ENCODE results near the gene SFTPA1. TPM values are rescaled to one million over a fixed set of nuclear protein-coding genes. Genes with fewer than 3 reads are reported as not detected.
"Not testable (repeated sequence)": the region's sequence is repeated elsewhere in the genome, so short reads cannot be mapped to it uniquely, and the experiment has no call there.

SFTPA1 gene
- total RNA-seq, 2 donors from 2014 or later: 0.11 TPM; not detected in 1

DNA sequence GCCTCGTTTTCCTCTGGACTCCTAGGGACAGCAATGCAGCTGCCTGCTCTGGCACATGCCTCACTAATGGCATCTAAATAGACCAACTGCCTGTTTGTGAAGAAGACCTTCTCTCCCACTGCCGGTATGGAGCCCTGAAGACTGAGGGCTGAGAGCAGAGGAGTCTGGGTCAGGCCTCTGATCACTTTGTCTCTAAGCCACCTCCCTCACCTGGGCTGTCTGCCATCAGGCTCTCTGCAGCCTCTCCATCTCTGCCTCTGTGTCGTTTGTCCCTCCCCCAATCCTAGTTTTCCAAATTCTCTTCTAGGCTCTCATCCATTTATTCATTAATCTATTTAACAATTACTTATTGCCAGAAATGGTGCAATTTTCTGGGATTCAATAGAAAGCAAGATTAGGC lies 15.2 kb upstream of the SFTPA1 start:
- Mint-ChIP-seq H3K27ac (no peak overlapping the region), H3K9me3 (peaks cover 9% of the 10 kb centered on the region), H3K4me1 (no peaks in the 10 kb centered on the region), H3K36me3 (ENCODE audit: low read depth) (no peaks in the 10 kb centered on the region), H3K27me3 (peaks cover 7% of the 10 kb centered on the region), H3K4me3 (no peak overlapping the region)
- no peak for ATAC-seq (replicated peaks)

DNA sequence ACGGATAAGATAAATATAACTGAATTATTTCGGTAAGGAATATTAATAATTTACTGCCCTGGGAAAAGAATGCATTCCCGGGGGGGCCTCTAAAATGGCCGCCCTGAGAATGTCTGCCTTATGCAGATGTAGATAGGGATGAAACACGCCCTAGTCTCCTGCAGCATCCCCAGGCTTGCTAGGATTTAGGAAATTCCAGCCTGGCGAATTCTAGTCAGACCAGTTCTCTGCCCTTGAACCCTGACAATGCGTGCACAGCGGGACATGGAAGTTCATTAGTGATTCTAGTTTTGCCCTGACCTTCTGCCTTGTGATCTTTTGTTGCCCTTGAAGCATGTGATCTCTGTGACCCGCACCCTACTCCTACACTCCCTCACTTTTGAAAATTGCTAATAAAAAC lies 11.1 kb upstream of the SFTPA1 start:
- H3K27me3 Mint-ChIP-seq; H3K36me3 Mint-ChIP-seq (ENCODE audit: low read depth); ATAC-seq (replicated peaks); H3K27ac Mint-ChIP-seq; H3K4me1 Mint-ChIP-seq; H3K4me3 Mint-ChIP-seq; H3K9me3 Mint-ChIP-seq: not testable (repeated sequence)

DNA sequence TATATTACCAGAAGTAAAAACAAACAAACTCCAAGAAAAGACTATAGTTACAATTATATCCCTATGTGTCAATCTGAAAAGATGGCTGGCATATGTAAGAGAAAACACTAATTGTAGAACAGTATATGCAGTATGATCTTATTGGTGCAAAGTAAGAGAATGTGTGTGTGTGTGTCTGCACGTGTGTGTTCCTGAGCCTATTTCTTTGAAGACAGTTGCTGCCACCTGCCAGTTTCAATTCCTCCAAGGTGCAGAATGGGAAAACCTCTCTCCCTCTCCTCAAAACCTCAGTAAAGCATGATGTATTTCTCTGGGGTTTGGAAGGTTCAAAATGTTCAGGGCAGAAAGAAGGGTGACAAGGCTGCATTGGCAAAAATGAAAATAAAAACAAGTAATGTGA lies 8.8 kb upstream of the SFTPA1 start:
- no peak overlapping the region for H3K4me3 Mint-ChIP-seq
- H3K4me1 Mint-ChIP-seq: no peaks in the 10 kb centered on the region
- no peak for ATAC-seq (replicated peaks)
- no peaks in the 10 kb centered on the region for H3K36me3 Mint-ChIP-seq (ENCODE audit: low read depth)
- peaks cover 9% of the 10 kb centered on the region for H3K9me3 Mint-ChIP-seq
- H3K27me3 Mint-ChIP-seq: no peaks in the 10 kb centered on the region
- H3K27ac Mint-ChIP-seq: no peak overlapping the region

DNA sequence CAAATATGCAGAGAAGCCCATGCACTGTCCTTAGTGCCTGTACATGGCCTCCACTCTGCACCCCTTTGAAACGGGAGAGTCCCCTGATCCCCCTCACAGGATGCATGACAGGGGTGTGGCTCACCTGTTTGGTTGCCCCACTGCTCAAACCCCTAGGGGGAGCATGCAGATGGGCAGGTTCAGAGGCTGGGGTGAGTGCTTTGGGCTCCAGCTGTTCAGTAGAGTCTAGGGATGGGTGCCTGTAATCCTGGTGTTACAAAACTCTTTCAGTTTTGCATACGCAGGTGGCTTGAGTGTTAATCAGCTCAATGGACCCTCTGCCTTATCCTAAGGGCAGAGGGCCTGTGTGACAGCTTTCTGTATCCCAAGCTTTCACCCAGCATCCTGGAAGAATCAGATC lies 7.8 kb upstream of the SFTPA1 start:
- ATAC-seq (replicated peaks): no peak
- H3K27ac Mint-ChIP-seq: no peak overlapping the region
- H3K36me3 Mint-ChIP-seq (ENCODE audit: low read depth): no peaks in the 10 kb centered on the region
- no peaks in the 10 kb centered on the region for H3K4me1 Mint-ChIP-seq
- H3K4me3 Mint-ChIP-seq: no peak overlapping the region
- no peaks in the 10 kb centered on the region for H3K9me3 Mint-ChIP-seq
- H3K27me3 Mint-ChIP-seq: no peaks in the 10 kb centered on the region

DNA sequence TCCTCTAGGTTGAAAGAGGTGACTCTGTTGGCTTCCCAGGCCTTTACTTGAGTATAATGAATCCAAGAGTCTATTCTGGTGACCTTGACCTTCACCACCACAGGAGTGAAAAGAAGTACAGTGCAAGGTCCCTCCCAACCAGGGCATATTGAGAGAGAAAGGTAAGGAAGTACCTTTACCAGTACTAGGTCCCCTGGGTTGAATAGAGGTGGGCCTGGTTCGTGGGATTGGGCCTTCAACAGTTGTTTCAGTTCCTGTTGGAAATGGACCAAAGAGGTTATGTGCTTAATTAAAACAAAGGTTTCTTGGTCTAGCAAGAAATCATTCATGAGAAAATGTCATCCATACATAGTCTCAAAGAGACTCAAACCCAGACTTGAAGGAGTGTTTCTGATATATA lies 6.4 kb upstream of the SFTPA1 start:
- no peaks in the 10 kb centered on the region for H3K27me3 Mint-ChIP-seq
- H3K4me1 Mint-ChIP-seq: no peaks in the 10 kb centered on the region
- no peaks in the 10 kb centered on the region for H3K36me3 Mint-ChIP-seq (ENCODE audit: low read depth)
- no peak overlapping the region for H3K27ac Mint-ChIP-seq
- no peak overlapping the region for H3K4me3 Mint-ChIP-seq
- no peaks in the 10 kb centered on the region for H3K9me3 Mint-ChIP-seq
- ATAC-seq (replicated peaks): no peak

DNA sequence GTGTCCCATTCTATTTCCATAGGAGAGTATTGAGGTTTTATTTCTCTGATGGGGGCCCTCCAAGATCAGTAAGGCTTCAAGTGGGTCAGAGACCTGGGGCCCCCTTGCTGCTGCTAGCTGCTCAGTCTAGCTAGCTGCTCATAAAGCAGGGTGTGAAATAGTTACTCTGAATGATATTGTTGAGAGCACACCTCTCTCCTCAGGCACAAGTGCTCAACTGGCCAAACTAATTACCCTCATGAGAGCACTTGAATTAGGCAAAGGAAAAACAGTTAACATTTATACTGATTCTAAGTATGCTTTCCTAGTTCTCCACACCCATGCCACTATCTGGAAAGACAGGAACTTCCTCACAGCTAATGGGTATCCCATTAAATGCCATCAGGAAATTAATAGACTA lies 5.4 kb upstream of the SFTPA1 start:
- Mint-ChIP-seq H3K9me3 (no peaks in the 10 kb centered on the region), H3K4me1 (peaks cover 3% of the 10 kb centered on the region)

DNA sequence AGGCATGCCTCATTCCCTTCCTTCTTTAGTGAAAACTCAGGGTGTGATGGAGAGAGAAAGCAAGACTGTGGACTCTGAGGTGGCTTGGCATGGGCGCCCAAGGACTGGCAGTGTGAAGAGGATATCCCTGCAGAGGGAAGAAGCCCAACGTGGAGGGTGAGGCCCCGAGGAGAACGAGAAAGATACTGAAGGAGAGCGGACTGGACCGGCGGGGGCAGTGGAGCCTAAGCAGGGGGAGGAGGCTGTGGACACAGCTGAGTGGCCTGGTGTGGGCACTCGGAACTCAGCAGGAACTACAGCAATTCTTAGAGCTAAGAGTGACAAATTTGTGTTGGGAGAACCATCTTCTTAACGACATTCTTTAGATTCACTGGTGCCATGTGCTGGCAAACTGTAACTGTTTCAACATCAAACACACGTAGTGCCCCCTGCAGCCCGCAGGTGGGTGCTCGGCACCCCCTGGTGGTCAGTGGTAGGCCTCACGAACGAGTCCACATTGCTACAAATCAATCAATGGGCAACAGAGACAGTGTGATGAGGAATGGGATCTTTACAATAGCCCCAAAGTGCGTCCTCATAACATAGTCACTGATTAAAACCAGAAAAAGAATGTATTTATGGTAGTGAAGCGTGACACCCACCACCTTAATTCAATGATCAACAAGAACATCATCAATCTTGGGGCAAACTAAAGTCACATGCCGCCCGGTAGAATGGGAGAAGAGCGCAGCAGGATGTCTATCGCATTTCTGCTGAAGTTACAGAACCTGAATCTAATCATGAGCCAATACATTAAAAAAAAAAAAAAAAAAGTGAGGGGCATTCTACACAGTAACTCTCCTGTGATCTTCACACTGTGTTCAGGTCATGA lies 2.0 kb upstream of the SFTPA1 start:
- Mint-ChIP-seq H3K27me3 (no peaks in the 10 kb centered on the region), H3K9me3 (no peaks in the 10 kb centered on the region), H3K27ac (no peak overlapping the region), H3K4me1 (peaks cover 3% of the 10 kb centered on the region), H3K36me3 (ENCODE audit: low read depth) (no peaks in the 10 kb centered on the region), H3K4me3 (no peak overlapping the region)
- ATAC-seq (replicated peaks): peak; percentile 57

More for the DNA sequence above, 5.4 kb upstream of the SFTPA1 start:
- H3K36me3 Mint-ChIP-seq (ENCODE audit: low read depth): no peaks in the 10 kb centered on the region
- no peak overlapping the region for H3K4me3 Mint-ChIP-seq
- no peaks in the 10 kb centered on the region for H3K27me3 Mint-ChIP-seq
- no peak for ATAC-seq (replicated peaks)
- no peak overlapping the region for H3K27ac Mint-ChIP-seq

DNA sequence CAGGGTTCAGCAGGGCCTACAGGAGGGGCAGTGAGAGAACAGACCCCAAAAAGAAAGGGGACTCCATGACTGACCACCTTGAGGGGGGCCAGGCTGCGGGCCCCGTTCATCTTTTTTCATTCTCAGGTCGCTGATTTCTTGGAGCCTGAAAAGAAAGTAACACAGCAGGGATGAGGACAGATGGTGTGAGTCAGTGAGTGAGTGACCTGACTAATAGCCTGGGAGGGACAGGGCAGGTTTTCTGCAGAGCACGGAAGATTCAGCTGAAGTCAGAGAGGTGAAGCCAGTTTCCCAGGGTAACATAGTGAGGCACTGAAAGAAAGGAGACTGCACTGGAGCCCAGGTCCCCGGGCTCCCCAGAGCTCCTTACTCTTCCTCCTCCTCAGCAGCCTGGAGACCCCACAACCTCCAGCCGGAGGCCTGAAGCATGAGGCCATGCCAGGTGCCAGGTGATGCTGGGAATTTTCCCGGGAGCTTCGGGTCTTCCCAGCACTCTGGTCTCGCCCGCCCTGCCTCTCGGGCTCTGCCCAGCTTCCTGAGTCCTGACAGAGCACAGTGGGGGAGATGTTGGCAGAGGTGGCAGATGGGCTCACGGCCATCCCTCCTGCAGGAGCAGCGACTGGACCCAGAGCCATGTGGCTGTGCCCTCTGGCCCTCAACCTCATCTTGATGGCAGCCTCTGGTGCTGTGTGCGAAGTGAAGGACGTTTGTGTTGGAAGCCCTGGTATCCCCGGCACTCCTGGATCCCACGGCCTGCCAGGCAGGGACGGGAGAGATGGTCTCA lies 646 bp downstream of the SFTPA1 start:
- not testable (repeated sequence) for H3K27ac Mint-ChIP-seq; H3K4me1 Mint-ChIP-seq; H3K36me3 Mint-ChIP-seq (ENCODE audit: low read depth); H3K27me3 Mint-ChIP-seq; H3K4me3 Mint-ChIP-seq; H3K9me3 Mint-ChIP-seq; ATAC-seq (replicated peaks)

DNA sequence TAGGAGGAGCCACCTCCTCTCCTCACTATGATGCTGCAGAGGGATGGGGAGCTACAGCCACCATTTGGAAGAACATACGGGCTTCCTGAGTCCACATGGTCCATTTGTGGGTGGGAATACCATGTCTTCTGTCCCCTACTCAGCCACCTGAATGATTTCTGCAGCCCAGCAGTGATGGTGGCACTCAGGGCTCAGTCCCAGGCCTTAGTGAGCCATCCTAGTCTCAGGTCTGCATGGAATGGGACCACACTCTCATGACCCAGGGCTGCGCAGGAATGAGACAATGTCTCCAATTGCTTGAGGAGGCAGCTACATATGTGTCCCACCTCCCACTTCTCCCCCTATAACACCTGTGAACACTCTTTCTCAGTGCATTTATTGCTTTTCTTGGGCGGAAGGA lies 4.8 kb downstream of the SFTPA1 start:
- Mint-ChIP-seq H3K27ac (no peak overlapping the region), H3K4me3 (no peak overlapping the region), H3K9me3 (no peaks in the 10 kb centered on the region), H3K4me1 (no peaks in the 10 kb centered on the region), H3K36me3 (ENCODE audit: low read depth) (no peaks in the 10 kb centered on the region), H3K27me3 (no peaks in the 10 kb centered on the region)
- ATAC-seq (replicated peaks): no peak

DNA sequence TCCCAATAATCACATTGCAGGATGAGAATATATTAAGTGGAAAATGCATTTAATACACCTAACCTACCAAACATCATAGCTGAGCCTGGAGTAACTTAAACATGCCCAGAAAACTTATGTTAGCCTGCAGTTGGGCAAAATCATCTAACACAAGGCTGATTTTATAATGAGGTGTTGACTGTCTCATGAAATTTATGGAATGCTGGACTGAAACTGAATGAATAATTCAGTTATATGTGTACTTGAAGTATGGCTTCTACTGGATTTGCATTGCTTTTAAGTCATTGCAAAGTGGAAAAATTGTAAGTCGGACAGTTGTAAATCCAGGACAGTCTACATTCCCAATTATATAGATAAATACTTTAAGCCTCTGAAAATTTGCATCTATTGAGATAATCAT lies 5.4 kb downstream of the SFTPA1 start:
- Mint-ChIP-seq H3K27ac (no peak overlapping the region), H3K4me1 (no peaks in the 10 kb centered on the region), H3K4me3 (no peak overlapping the region), H3K9me3 (no peaks in the 10 kb centered on the region), H3K27me3 (no peaks in the 10 kb centered on the region), H3K36me3 (ENCODE audit: low read depth) (no peaks in the 10 kb centered on the region)
- ATAC-seq (replicated peaks): no peak

DNA sequence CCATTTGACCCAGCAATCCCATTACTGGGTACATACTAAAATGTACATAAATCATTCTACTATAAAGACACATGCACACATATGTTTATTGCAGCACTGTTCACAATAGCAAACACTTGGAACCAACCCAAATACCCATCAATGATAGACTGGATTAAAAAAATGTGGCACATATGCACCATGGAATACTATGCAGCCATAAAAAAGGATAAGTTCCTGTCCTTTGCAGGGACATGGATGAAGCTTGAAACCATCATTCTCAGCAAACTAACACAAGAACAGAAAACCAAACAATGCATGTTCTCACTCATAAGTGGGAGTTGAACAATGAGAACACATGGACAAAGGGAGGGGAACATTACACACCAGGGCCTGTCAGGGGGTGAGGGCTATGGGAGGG lies 12.9 kb downstream of the SFTPA1 start:
- peaks cover 11% of the 10 kb centered on the region for H3K27me3 Mint-ChIP-seq
- ATAC-seq (replicated peaks); H3K27ac Mint-ChIP-seq; H3K4me1 Mint-ChIP-seq; H3K4me3 Mint-ChIP-seq; H3K36me3 Mint-ChIP-seq (ENCODE audit: low read depth); H3K9me3 Mint-ChIP-seq: not testable (repeated sequence)

DNA sequence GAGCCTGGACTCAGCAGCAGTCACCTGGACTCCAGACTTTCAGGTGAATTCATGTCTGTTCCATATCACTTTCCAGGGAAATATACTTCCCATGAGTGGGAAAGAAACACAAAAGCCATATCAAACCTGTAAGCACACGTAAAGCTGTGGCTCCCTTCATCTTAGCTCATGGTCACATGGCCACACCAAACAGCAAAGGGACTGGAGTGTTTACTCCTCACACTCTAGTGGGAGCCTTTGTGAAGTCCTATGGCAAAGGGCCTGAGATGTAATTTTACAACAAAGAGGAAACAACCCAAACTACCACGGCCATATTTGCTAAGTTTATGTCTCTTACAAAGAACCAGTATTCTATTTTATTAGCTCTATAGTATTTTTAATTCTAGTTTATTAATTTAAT lies 16.3 kb downstream of the SFTPA1 start:
- Mint-ChIP-seq H3K4me3 (no peak overlapping the region), H3K36me3 (ENCODE audit: low read depth) (no peaks in the 10 kb centered on the region), H3K27me3 (peaks cover 21% of the 10 kb centered on the region), H3K27ac (no peak overlapping the region), H3K4me1 (peaks cover 4% of the 10 kb centered on the region), H3K9me3 (no peaks in the 10 kb centered on the region)
- ATAC-seq (replicated peaks): no peak

DNA sequence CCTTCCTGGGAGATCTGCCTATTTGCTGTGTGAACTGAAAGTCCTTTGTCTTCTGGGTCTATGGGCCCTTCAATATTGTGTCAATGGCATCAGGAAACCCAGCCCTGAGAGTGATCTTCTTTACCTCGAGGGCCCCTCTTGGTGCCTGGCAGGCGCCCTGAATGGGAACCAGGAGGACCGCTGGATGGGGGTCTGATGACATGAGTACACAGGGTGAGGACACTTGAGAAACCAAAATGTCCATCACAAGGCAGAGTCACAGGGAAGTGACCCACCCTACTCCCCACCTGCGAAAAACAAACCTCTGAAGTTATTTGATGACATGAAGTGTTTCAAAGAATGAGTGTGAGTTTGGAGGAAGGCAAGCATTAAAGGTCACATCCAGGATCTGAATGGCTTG lies 17.3 kb downstream of the SFTPA1 start:
- H3K9me3 Mint-ChIP-seq: no peaks in the 10 kb centered on the region
- no peak overlapping the region for H3K4me3 Mint-ChIP-seq
- H3K36me3 Mint-ChIP-seq (ENCODE audit: low read depth): no peaks in the 10 kb centered on the region
- H3K27ac Mint-ChIP-seq: no peak overlapping the region
- no peak for ATAC-seq (replicated peaks)
- H3K4me1 Mint-ChIP-seq: peaks cover 4% of the 10 kb centered on the region
- H3K27me3 Mint-ChIP-seq: peaks cover 17% of the 10 kb centered on the region

DNA sequence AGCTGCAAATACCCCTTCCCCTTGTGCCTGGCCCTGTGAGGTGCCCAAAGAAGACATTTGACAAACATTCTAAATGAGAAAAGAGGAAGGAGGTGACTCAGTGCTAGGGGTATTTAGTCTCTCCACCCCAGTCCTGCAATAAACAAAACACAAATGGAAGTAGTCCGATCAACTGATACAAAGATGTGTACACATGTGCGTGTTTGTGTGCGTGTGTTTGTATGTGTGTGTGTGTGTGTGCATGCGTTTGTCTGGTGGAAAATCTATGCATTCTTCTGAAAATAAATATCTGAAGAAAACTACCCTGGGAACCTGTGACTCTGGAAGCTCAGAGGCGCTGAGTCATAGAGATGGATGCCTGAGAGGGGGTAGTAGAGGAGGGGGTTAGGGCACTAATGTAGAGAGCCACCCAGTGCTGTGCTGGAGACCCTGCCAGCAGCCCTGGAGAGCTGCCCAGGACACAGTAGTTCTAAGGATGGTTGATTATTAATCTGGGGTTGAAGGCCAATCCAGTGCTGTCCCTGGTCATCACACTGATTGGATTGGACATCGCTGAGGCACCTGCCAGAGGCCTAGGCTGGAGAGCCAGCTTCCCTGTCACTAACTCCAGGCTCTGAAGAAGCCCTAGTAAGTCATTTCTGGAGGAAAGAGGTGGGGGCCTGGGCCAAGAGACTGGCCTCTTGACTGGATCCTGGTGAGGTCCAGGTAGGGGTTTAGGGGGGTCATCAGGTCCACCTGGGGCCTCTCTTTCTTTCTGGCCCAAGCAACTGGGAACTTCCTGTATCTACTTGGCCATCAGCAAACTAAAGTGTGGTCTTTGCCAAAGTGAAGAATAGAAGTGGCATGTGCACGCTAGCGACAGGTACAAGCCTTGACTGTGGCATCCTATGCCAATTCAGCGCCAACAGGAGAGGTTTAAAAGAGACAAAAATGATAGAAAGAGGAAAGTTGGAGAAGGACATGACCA lies 18.5 kb downstream of the SFTPA1 start:
- Mint-ChIP-seq H3K27ac (no peak overlapping the region), H3K4me1 (peaks cover 4% of the 10 kb centered on the region), H3K9me3 (no peaks in the 10 kb centered on the region), H3K27me3 (peaks cover 17% of the 10 kb centered on the region), H3K36me3 (ENCODE audit: low read depth) (no peaks in the 10 kb centered on the region), H3K4me3 (no peak overlapping the region)
- ATAC-seq (replicated peaks): no peak

Measured in activated T-helper 17 cell treated with anti-CD3 and anti-CD28 coated beads, Interleukin-2, amount 50 U/mL, for 72 hours (primary cell).